ENCODE measurements around the gene TOMM70. TPM values are rescaled to one million over a fixed set of nuclear protein-coding genes. Genes with fewer than 3 reads are reported as not detected.

Gene TOMM70
- total RNA-seq, 1 experiment from 2014 or later, result 59.2 TPM

DNA sequence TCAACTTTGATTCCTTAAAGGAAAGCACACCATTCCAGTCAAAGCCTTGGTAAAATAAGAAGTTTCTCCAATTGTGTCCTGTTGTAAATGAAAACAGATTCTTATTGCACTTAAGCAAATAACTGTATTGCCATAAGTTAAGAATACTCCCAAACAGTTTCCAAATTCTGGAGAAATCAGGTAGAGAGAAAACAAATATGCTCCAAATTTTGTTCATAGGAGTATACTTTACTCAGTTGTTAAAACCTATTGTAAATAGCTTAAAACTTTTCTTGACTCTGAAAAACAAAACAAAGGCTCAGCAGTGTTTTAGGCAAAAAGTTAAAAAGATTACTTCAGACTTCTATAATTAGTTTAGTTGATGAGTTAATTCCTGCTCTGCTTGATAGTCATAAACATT is 42.8 kb upstream of the TOMM70 start:
- Mint-ChIP-seq H3K27me3 (ENCODE audit: low read depth) (no peaks in the 10 kb centered on the region), H3K4me1 (peaks cover 8% of the 10 kb centered on the region; the same call in 1 of the 2 replicates), H3K9me3 (peaks cover 63% of the 10 kb centered on the region), H3K4me3 (no peak overlapping the region), H3K36me3 (peaks cover 65% of the 10 kb centered on the region), H3K27ac (no peak overlapping the region)
- POLR2A ChIA-PET, result no interaction called here
- CTCF ChIA-PET, result no interaction called here
- DNase-seq (ENCODE audit: low spot score), result no peak
- ATAC-seq, result no peak
- no peak for TF ChIP-seq CREB1 (CRISPR knock-in tag; IDR thresholded peaks at IDR 0.05)
- no peak for TF ChIP-seq RELA (CRISPR knock-in tag; IDR thresholded peaks at IDR 0.05; ENCODE audit: borderline replicate concordance)
- TF ChIP-seq, protein P1, sequence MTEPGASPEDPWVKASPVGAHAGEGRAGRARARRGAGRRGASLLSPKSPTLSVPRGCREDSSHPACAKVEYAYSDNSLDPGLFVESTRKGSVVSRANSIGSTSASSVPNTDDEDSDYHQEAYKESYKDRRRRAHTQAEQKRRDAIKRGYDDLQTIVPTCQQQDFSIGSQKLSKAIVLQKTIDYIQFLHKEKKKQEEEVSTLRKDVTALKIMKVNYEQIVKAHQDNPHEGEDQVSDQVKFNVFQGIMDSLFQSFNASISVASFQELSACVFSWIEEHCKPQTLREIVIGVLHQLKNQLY (CRISPR knock-in tag; IDR thresholded peaks at IDR 0.05), result no peak
- TF ChIP-seq, protein P2, sequence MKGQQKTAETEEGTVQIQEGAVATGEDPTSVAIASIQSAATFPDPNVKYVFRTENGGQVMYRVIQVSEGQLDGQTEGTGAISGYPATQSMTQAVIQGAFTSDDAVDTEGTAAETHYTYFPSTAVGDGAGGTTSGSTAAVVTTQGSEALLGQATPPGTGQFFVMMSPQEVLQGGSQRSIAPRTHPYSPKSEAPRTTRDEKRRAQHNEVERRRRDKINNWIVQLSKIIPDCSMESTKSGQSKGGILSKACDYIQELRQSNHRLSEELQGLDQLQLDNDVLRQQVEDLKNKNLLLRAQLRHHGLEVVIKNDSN (CRISPR knock-in tag; IDR thresholded peaks at IDR 0.05), result no peak
- TF ChIP-seq, protein P3, sequence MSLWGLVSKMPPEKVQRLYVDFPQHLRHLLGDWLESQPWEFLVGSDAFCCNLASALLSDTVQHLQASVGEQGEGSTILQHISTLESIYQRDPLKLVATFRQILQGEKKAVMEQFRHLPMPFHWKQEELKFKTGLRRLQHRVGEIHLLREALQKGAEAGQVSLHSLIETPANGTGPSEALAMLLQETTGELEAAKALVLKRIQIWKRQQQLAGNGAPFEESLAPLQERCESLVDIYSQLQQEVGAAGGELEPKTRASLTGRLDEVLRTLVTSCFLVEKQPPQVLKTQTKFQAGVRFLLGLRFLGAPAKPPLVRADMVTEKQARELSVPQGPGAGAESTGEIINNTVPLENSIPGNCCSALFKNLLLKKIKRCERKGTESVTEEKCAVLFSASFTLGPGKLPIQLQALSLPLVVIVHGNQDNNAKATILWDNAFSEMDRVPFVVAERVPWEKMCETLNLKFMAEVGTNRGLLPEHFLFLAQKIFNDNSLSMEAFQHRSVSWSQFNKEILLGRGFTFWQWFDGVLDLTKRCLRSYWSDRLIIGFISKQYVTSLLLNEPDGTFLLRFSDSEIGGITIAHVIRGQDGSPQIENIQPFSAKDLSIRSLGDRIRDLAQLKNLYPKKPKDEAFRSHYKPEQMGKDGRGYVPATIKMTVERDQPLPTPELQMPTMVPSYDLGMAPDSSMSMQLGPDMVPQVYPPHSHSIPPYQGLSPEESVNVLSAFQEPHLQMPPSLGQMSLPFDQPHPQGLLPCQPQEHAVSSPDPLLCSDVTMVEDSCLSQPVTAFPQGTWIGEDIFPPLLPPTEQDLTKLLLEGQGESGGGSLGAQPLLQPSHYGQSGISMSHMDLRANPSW (CRISPR knock-in tag; conservative IDR thresholded peaks at IDR 0.05; ENCODE audit: low read depth), result no peak
- TF ChIP-seq, protein P4, sequence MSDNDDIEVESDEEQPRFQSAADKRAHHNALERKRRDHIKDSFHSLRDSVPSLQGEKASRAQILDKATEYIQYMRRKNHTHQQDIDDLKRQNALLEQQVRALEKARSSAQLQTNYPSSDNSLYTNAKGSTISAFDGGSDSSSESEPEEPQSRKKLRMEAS (CRISPR knock-in tag; IDR thresholded peaks at IDR 0.05), result no peak
- no peak for TF ChIP-seq FOXP1 (CRISPR knock-in tag; IDR thresholded peaks at IDR 0.05; ENCODE audit: borderline replicate concordance)

DNA sequence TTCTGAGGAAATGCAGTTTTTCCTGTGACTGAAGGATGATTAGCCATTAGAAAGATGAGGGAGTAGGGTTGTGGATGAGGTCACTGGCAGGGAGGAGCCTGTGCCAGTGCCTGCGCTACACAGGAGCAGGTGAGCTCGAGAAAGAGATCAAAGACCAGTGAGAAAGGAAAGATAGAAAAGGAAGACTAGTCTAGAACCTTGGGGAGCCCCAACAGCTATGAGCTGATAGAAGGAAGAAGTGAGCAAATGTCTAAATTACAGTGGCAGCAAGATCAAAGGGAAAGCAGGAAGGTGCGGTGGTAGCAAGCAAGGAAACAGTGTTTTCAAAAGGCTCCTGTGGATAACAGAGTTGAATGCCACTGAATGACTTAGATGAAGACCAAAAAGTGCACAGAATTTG is 40.0 kb upstream of the TOMM70 start:
- peaks cover 43% of the 10 kb centered on the region for H3K36me3 Mint-ChIP-seq
- ATAC-seq (no peak), DNase-seq (ENCODE audit: low spot score) (no peak)
- ChIA-PET CTCF (no interaction called here), POLR2A (no interaction called here)
- H3K9me3 Mint-ChIP-seq, result peaks cover 40% of the 10 kb centered on the region
- H3K4me3 Mint-ChIP-seq, result no peak overlapping the region
- TF ChIP-seq, protein P5, sequence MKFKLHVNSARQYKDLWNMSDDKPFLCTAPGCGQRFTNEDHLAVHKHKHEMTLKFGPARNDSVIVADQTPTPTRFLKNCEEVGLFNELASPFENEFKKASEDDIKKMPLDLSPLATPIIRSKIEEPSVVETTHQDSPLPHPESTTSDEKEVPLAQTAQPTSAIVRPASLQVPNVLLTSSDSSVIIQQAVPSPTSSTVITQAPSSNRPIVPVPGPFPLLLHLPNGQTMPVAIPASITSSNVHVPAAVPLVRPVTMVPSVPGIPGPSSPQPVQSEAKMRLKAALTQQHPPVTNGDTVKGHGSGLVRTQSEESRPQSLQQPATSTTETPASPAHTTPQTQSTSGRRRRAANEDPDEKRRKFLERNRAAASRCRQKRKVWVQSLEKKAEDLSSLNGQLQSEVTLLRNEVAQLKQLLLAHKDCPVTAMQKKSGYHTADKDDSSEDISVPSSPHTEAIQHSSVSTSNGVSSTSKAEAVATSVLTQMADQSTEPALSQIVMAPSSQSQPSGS (CRISPR knock-in tag; IDR thresholded peaks at IDR 0.05; ENCODE audit: borderline replicate concordance, low read depth), result no peak
- TF ChIP-seq, protein P6, sequence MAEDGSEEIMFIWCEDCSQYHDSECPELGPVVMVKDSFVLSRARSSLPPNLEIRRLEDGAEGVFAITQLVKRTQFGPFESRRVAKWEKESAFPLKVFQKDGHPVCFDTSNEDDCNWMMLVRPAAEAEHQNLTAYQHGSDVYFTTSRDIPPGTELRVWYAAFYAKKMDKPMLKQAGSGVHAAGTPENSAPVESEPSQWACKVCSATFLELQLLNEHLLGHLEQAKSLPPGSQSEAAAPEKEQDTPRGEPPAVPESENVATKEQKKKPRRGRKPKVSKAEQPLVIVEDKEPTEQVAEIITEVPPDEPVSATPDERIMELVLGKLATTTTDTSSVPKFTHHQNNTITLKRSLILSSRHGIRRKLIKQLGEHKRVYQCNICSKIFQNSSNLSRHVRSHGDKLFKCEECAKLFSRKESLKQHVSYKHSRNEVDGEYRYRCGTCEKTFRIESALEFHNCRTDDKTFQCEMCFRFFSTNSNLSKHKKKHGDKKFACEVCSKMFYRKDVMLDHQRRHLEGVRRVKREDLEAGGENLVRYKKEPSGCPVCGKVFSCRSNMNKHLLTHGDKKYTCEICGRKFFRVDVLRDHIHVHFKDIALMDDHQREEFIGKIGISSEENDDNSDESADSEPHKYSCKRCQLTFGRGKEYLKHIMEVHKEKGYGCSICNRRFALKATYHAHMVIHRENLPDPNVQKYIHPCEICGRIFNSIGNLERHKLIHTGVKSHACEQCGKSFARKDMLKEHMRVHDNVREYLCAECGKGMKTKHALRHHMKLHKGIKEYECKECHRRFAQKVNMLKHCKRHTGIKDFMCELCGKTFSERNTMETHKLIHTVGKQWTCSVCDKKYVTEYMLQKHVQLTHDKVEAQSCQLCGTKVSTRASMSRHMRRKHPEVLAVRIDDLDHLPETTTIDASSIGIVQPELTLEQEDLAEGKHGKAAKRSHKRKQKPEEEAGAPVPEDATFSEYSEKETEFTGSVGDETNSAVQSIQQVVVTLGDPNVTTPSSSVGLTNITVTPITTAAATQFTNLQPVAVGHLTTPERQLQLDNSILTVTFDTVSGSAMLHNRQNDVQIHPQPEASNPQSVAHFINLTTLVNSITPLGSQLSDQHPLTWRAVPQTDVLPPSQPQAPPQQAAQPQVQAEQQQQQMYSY (CRISPR knock-in tag; IDR thresholded peaks at IDR 0.05), result no peak
- TF ChIP-seq RELA (CRISPR knock-in tag; IDR thresholded peaks at IDR 0.05; ENCODE audit: borderline replicate concordance), result no peak
- TF ChIP-seq, protein P1 (CRISPR knock-in tag; IDR thresholded peaks at IDR 0.05), result no peak
- TF ChIP-seq NR3C1 (CRISPR knock-in tag; conservative IDR thresholded peaks at IDR 0.05; ENCODE audit: low read depth), result no peak
- no peak for TF ChIP-seq CREM (CRISPR knock-in tag; IDR thresholded peaks at IDR 0.05)
- TF ChIP-seq, protein P7, sequence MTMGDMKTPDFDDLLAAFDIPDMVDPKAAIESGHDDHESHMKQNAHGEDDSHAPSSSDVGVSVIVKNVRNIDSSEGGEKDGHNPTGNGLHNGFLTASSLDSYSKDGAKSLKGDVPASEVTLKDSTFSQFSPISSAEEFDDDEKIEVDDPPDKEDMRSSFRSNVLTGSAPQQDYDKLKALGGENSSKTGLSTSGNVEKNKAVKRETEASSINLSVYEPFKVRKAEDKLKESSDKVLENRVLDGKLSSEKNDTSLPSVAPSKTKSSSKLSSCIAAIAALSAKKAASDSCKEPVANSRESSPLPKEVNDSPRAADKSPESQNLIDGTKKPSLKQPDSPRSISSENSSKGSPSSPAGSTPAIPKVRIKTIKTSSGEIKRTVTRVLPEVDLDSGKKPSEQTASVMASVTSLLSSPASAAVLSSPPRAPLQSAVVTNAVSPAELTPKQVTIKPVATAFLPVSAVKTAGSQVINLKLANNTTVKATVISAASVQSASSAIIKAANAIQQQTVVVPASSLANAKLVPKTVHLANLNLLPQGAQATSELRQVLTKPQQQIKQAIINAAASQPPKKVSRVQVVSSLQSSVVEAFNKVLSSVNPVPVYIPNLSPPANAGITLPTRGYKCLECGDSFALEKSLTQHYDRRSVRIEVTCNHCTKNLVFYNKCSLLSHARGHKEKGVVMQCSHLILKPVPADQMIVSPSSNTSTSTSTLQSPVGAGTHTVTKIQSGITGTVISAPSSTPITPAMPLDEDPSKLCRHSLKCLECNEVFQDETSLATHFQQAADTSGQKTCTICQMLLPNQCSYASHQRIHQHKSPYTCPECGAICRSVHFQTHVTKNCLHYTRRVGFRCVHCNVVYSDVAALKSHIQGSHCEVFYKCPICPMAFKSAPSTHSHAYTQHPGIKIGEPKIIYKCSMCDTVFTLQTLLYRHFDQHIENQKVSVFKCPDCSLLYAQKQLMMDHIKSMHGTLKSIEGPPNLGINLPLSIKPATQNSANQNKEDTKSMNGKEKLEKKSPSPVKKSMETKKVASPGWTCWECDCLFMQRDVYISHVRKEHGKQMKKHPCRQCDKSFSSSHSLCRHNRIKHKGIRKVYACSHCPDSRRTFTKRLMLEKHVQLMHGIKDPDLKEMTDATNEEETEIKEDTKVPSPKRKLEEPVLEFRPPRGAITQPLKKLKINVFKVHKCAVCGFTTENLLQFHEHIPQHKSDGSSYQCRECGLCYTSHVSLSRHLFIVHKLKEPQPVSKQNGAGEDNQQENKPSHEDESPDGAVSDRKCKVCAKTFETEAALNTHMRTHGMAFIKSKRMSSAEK (CRISPR knock-in tag; IDR thresholded peaks at IDR 0.05; ENCODE audit: borderline replicate concordance), result no peak
- TF ChIP-seq RORB (CRISPR knock-in tag; IDR thresholded peaks at IDR 0.05), result no peak
- TF ChIP-seq, protein P8, sequence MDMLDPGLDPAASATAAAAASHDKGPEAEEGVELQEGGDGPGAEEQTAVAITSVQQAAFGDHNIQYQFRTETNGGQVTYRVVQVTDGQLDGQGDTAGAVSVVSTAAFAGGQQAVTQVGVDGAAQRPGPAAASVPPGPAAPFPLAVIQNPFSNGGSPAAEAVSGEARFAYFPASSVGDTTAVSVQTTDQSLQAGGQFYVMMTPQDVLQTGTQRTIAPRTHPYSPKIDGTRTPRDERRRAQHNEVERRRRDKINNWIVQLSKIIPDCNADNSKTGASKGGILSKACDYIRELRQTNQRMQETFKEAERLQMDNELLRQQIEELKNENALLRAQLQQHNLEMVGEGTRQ (CRISPR knock-in tag; IDR thresholded peaks at IDR 0.05), result no peak
- no peak for TF ChIP-seq OVOL2 (CRISPR knock-in tag; IDR thresholded peaks at IDR 0.05; ENCODE audit: borderline replicate concordance)
- no peak for TF ChIP-seq ZNF138 (CRISPR knock-in tag; conservative IDR thresholded peaks at IDR 0.05)
- no peak for TF ChIP-seq PRRX2 (CRISPR knock-in tag; IDR thresholded peaks at IDR 0.05)
- TF ChIP-seq ZNF263 (CRISPR knock-in tag; IDR thresholded peaks at IDR 0.05; ENCODE audit: low read depth), result no peak
- H3K27ac Mint-ChIP-seq, result no peak overlapping the region
- no peaks in the 10 kb centered on the region for H3K27me3 Mint-ChIP-seq (ENCODE audit: low read depth)
- H3K4me1 Mint-ChIP-seq, result peaks cover 14% of the 10 kb centered on the region
